ENCODE results near the gene ZFPL1. TPM values are rescaled to one million over a fixed set of nuclear protein-coding genes. Genes with fewer than 3 reads are reported as not detected.

ZFPL1 gene
- 10 to 100 TPM; 24.0 to 52.2 (median 32.2) TPM for total RNA-seq

- Histone ChIP-seq H3K27ac (peak within 1 kb of the TSS; percentile 90 to 99 (median 97)), H3K36me3 (peaks cover 7 to 42% (median 29%) of the 10 kb centered on the region in 3 donors), H3K27me3 (no peaks in the 10 kb centered on the region), H3K9me3 (no peaks in the 10 kb centered on the region), H3K4me1 (peaks cover 11 to 30% (median 14%) of the 10 kb centered on the region in 3 donors), H3K4me3 (peak within 1 kb of the TSS; percentile 44 to 90 (median 79))
- DNase-seq: peak; percentile 63
- intact Hi-C loops (cut with DNase I): no loop called here
- 0 to 1% methylated on average over 11 to 15 of the region's 79 CpGs for WGBS, 2 donors
- TF ChIP-seq, protein P1, sequence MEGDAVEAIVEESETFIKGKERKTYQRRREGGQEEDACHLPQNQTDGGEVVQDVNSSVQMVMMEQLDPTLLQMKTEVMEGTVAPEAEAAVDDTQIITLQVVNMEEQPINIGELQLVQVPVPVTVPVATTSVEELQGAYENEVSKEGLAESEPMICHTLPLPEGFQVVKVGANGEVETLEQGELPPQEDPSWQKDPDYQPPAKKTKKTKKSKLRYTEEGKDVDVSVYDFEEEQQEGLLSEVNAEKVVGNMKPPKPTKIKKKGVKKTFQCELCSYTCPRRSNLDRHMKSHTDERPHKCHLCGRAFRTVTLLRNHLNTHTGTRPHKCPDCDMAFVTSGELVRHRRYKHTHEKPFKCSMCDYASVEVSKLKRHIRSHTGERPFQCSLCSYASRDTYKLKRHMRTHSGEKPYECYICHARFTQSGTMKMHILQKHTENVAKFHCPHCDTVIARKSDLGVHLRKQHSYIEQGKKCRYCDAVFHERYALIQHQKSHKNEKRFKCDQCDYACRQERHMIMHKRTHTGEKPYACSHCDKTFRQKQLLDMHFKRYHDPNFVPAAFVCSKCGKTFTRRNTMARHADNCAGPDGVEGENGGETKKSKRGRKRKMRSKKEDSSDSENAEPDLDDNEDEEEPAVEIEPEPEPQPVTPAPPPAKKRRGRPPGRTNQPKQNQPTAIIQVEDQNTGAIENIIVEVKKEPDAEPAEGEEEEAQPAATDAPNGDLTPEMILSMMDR (IDR thresholded peaks at IDR 0.05): peak in 4 of 6 experiments; percentile 7 to 50 (median 14)
- TF ChIP-seq POLR2A (IDR thresholded peaks at IDR 0.05): peak in 2 of 4 donors; percentile 65 to 66
These were observed at the start of gene ZFPL1, which contains the start of gene CDCA5 for GRCh38 chr11:65083834-65084597. ZFPL1 (plus strand) TSS chr11:65084222; CDS start chr11:65084699, 477 bp downstream. CDCA5 (minus strand) TSS chr11:65084040; CDS start chr11:65083978, 62 bp downstream.

- no peak for DNase-seq
- intact Hi-C loops (cut with DNase I): no loop called here
- H3K9me3 ChIP-seq: no peaks in the 10 kb centered on the region
- H3K27me3 ChIP-seq: no peaks in the 10 kb centered on the region
- no peak overlapping the region for H3K4me3 ChIP-seq
- H3K4me1 ChIP-seq: peaks cover 0 to 3% (median 0%) of the 10 kb centered on the region in 3 donors
- no peak for TF ChIP-seq POLR2A (IDR thresholded peaks at IDR 0.05)
- TF ChIP-seq, protein P1 (IDR thresholded peaks at IDR 0.05): no peak
- WGBS, 2 donors: 90 to 100% methylated on average over 2 of the region's 2 CpGs
- no peak overlapping the region for H3K27ac ChIP-seq
- peaks cover 8 to 87% (median 43%) of the 10 kb centered on the region in 3 donors for H3K36me3 ChIP-seq
These were observed 49.6 kb upstream of the ZFPL1 start for GRCh38 chr11:65034423-65034822.

GRCh38 chr11:65035579-65035978, 48.4 kb upstream of the ZFPL1 start:
- Histone ChIP-seq H3K4me1 (peaks cover 0 to 10% (median 5%) of the 10 kb centered on the region in 3 donors), H3K9me3 (no peaks in the 10 kb centered on the region), H3K27ac (no peak overlapping the region), H3K4me3 (no peak overlapping the region), H3K27me3 (no peaks in the 10 kb centered on the region), H3K36me3 (peaks cover 8 to 93% (median 43%) of the 10 kb centered on the region in 3 donors)
- TF ChIP-seq, protein P1 (IDR thresholded peaks at IDR 0.05): no peak
- TF ChIP-seq POLR2A (IDR thresholded peaks at IDR 0.05): no peak
- DNase-seq: no peak
- WGBS, 2 donors: 74 to 79% methylated on average over 4 to 6 of the region's 11 CpGs
- intact Hi-C loops (cut with DNase I): no loop called here

DNA sequence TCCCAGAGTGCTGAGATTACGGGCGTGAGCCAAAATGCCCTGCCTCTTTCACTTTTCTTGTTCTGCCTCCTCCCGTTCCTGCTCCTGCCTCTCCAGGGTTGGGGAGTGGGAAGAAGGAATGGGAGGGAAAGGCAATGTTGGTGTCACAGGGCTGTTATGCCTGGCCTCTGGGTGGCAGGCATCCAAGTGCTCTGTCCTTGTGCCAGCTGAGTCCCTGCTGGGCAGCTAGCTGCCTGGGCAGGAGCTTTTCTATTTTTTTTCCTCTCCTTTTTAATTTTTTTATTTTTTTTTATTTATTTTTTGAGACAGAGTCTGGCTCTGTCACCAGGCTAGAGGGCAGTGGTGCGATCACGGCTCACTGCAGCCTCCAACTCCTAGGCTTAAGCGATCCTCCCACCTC, 47.1 kb upstream of the ZFPL1 start:
- Histone ChIP-seq H3K27ac (no peak overlapping the region), H3K27me3 (no peaks in the 10 kb centered on the region), H3K4me3 (no peak overlapping the region), H3K4me1 (peaks cover 6 to 17% (median 8%) of the 10 kb centered on the region in 3 donors), H3K36me3 (peaks cover 8 to 80% (median 40%) of the 10 kb centered on the region in 3 donors), H3K9me3 (no peaks in the 10 kb centered on the region)
- TF ChIP-seq, protein P1 (IDR thresholded peaks at IDR 0.05): no peak
- TF ChIP-seq POLR2A (IDR thresholded peaks at IDR 0.05): no peak
- 78 to 80% methylated on average over 5 to 6 of the region's 6 CpGs for WGBS, 2 donors
- intact Hi-C loops (cut with DNase I): no loop called here
- no peak for DNase-seq

- Histone ChIP-seq H3K4me3 (peak overlapping the region; percentile 73 to 89 (median 80)), H3K27ac (peak overlapping the region; percentile 88 to 98 (median 94)), H3K27me3 (no peaks in the 10 kb centered on the region), H3K36me3 (peaks cover 10 to 57% (median 15%) of the 10 kb centered on the region in 3 donors), H3K4me1 (peaks cover 10 to 42% (median 22%) of the 10 kb centered on the region in 3 donors), H3K9me3 (no peaks in the 10 kb centered on the region)
- intact Hi-C loops (cut with DNase I): no loop called here
- WGBS, 2 donors: 7 to 8% methylated on average over 7 of the region's 7 CpGs
- no peak for DNase-seq
- no peak for TF ChIP-seq POLR2A (IDR thresholded peaks at IDR 0.05)
- TF ChIP-seq, protein P1 (IDR thresholded peaks at IDR 0.05): no peak
These were observed 43.5 kb upstream of the ZFPL1 start for GRCh38 chr11:65040520-65040846.
